C4-2B (cell line): Measurements from ENCODE around the gene IL11.

Source experiments
- ZFX ChIP-seq: fragments of 450-650 bp; IDR thresholded peaks from 2 replicates; pipeline ENCODE4 v1.6.1; 2017
- TF ChIP-seq, protein P1 (sequence below): fragments of 450-650 bp; conservative IDR thresholded peaks from 2 replicates; pipeline ENCODE4 v1.5.1; 2017; ENCODE audit warnings: mild to moderate bottlenecking

DNA sequence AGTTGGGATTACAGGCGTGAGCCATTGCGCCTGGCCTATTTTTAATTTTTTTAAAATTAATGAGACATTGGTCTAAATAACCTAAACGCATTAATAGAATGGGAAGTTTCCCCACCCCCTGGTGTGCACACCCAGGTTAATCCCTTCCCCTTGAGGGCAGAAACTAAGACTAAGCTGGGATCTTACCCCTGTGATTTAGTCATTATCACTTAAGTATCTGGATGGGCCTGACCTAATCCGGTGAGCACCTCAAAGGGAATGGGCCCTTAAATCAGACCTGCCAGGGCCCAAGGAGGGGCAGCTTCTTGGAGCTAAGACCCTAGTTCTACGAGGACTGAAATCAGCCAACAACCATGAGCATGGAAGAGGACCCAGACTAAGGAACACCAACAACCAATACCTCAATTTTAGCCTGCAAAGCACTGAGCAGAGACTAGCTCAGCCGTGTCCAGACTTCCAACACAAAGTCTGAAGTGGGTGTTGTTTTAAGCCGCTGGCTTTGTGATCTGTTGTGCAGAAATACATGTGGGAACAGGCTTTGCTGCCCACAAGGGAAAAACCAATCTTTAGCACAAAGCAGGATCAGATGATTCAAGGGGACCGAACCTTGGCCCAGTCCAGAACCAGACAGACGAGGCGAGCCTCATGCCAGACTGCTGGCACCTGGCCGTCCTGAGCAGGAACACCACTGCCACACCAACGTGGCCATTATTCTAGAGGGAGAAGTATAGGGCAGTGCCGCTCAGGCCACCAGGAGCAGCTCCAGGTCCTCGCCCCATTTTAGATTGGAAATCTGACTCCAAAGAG is 30.2 kb upstream of the IL11 start:
- TF ChIP-seq, protein P1, sequence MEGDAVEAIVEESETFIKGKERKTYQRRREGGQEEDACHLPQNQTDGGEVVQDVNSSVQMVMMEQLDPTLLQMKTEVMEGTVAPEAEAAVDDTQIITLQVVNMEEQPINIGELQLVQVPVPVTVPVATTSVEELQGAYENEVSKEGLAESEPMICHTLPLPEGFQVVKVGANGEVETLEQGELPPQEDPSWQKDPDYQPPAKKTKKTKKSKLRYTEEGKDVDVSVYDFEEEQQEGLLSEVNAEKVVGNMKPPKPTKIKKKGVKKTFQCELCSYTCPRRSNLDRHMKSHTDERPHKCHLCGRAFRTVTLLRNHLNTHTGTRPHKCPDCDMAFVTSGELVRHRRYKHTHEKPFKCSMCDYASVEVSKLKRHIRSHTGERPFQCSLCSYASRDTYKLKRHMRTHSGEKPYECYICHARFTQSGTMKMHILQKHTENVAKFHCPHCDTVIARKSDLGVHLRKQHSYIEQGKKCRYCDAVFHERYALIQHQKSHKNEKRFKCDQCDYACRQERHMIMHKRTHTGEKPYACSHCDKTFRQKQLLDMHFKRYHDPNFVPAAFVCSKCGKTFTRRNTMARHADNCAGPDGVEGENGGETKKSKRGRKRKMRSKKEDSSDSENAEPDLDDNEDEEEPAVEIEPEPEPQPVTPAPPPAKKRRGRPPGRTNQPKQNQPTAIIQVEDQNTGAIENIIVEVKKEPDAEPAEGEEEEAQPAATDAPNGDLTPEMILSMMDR: no peak
- TF ChIP-seq ZFX: no peak
